ENCODE measurements around the gene IRS1.

DNA sequence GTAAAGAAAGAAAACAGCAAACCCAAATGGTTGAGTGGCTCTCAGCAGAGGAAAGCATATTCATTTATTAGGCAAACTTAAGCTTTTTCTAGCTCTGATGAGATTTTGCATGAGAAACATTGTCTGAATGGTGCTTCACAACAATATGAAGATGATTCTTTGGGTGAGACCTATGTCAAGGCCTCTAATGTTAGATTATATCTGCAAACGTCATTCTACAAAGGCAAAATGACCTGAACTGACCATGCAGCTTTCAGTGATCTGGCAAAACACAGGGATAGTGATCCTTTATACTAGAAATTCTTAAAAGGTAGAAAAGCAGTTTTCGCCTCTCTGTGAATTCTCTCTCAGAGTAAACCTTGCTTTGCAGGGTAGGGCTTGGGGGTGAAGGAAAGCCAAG lies 47.9 kb upstream of the IRS1 start:
- TF ChIP-seq, protein P1, sequence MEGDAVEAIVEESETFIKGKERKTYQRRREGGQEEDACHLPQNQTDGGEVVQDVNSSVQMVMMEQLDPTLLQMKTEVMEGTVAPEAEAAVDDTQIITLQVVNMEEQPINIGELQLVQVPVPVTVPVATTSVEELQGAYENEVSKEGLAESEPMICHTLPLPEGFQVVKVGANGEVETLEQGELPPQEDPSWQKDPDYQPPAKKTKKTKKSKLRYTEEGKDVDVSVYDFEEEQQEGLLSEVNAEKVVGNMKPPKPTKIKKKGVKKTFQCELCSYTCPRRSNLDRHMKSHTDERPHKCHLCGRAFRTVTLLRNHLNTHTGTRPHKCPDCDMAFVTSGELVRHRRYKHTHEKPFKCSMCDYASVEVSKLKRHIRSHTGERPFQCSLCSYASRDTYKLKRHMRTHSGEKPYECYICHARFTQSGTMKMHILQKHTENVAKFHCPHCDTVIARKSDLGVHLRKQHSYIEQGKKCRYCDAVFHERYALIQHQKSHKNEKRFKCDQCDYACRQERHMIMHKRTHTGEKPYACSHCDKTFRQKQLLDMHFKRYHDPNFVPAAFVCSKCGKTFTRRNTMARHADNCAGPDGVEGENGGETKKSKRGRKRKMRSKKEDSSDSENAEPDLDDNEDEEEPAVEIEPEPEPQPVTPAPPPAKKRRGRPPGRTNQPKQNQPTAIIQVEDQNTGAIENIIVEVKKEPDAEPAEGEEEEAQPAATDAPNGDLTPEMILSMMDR (IDR thresholded peaks at IDR 0.05) = no peak
- no peak for TF ChIP-seq POLR2A (IDR thresholded peaks at IDR 0.05)
